Ishikawa (cell line): ENCODE measurements around the gene NCMAP.

Experiments used
- CEBPB ChIP-seq: IDR thresholded peaks from 2 replicates; pipeline ENCODE4 v1.6.1; 2012
- CREB1 ChIP-seq: IDR thresholded peaks from 2 replicates; pipeline ENCODE4 v1.6.1; 2012; ENCODE audit warnings: low read depth
- EGR1 ChIP-seq: IDR thresholded peaks from 2 replicates; pipeline ENCODE4 v1.6.1; 2012
- EP300 ChIP-seq: IDR thresholded peaks from 2 replicates; pipeline ENCODE4 v1.6.1; 2012; ENCODE audit warnings: borderline replicate concordance
- FOXM1 ChIP-seq: IDR thresholded peaks from 2 replicates; pipeline ENCODE4 v1.6.1; 2012; ENCODE audit warnings: low read depth, borderline replicate concordance
- NFIC ChIP-seq: IDR thresholded peaks from 2 replicates; pipeline ENCODE4 v1.6.1; 2012
- RAD21 ChIP-seq: IDR thresholded peaks from 2 replicates; pipeline ENCODE4 v1.6.1; 2012; ENCODE audit warnings: low read depth
- TAF1 ChIP-seq: IDR thresholded peaks from 2 replicates; pipeline ENCODE4 v1.6.1; 2012; ENCODE audit warnings: low read depth, mild to moderate bottlenecking
- TCF12 ChIP-seq: IDR thresholded peaks from 2 replicates; pipeline ENCODE4 v1.6.1; 2012; ENCODE audit warnings: low read depth
- TEAD4 ChIP-seq: IDR thresholded peaks from 2 replicates; pipeline ENCODE4 v1.6.1; 2012
- YY1 ChIP-seq: IDR thresholded peaks from 2 replicates; pipeline ENCODE4 v1.6.1; 2012; ENCODE audit warnings: low read depth
- ZBTB7A ChIP-seq: IDR thresholded peaks from 2 replicates; pipeline ENCODE4 v1.6.1; 2012; ENCODE audit warnings: low read depth
- TF ChIP-seq, protein P1 (sequence below): IDR thresholded peaks from 2 replicates; pipeline ENCODE4 v1.6.1; 2012
- TF ChIP-seq, protein P2 (sequence below): IDR thresholded peaks from 2 replicates; pipeline ENCODE4 v1.6.1; 2012; ENCODE audit warnings: low read depth, mild to moderate bottlenecking
- TF ChIP-seq, protein P3 (sequence below): IDR thresholded peaks from 2 replicates; pipeline ENCODE4 v1.6.1; 2012

The NCMAP gene

GRCh38 chr1:24596401-24596880 is 40.6 kb downstream of the NCMAP start:
- no peak for TF ChIP-seq TEAD4
- TF ChIP-seq TAF1, result no peak
- TF ChIP-seq EP300, result no peak
- no peak for TF ChIP-seq EGR1
- TF ChIP-seq, protein P1, sequence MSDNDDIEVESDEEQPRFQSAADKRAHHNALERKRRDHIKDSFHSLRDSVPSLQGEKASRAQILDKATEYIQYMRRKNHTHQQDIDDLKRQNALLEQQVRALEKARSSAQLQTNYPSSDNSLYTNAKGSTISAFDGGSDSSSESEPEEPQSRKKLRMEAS, result no peak
- TF ChIP-seq, protein P2, sequence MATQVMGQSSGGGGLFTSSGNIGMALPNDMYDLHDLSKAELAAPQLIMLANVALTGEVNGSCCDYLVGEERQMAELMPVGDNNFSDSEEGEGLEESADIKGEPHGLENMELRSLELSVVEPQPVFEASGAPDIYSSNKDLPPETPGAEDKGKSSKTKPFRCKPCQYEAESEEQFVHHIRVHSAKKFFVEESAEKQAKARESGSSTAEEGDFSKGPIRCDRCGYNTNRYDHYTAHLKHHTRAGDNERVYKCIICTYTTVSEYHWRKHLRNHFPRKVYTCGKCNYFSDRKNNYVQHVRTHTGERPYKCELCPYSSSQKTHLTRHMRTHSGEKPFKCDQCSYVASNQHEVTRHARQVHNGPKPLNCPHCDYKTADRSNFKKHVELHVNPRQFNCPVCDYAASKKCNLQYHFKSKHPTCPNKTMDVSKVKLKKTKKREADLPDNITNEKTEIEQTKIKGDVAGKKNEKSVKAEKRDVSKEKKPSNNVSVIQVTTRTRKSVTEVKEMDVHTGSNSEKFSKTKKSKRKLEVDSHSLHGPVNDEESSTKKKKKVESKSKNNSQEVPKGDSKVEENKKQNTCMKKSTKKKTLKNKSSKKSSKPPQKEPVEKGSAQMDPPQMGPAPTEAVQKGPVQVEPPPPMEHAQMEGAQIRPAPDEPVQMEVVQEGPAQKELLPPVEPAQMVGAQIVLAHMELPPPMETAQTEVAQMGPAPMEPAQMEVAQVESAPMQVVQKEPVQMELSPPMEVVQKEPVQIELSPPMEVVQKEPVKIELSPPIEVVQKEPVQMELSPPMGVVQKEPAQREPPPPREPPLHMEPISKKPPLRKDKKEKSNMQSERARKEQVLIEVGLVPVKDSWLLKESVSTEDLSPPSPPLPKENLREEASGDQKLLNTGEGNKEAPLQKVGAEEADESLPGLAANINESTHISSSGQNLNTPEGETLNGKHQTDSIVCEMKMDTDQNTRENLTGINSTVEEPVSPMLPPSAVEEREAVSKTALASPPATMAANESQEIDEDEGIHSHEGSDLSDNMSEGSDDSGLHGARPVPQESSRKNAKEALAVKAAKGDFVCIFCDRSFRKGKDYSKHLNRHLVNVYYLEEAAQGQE, result no peak
- no peak for TF ChIP-seq TCF12
- no peak for TF ChIP-seq YY1
- no peak for TF ChIP-seq ZBTB7A
- no peak for TF ChIP-seq CREB1
- no peak for TF ChIP-seq NFIC
- TF ChIP-seq CEBPB, result no peak
- TF ChIP-seq FOXM1, result no peak
- TF ChIP-seq, protein P3, sequence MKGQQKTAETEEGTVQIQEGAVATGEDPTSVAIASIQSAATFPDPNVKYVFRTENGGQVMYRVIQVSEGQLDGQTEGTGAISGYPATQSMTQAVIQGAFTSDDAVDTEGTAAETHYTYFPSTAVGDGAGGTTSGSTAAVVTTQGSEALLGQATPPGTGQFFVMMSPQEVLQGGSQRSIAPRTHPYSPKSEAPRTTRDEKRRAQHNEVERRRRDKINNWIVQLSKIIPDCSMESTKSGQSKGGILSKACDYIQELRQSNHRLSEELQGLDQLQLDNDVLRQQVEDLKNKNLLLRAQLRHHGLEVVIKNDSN, result no peak
- no peak for TF ChIP-seq RAD21

DNA sequence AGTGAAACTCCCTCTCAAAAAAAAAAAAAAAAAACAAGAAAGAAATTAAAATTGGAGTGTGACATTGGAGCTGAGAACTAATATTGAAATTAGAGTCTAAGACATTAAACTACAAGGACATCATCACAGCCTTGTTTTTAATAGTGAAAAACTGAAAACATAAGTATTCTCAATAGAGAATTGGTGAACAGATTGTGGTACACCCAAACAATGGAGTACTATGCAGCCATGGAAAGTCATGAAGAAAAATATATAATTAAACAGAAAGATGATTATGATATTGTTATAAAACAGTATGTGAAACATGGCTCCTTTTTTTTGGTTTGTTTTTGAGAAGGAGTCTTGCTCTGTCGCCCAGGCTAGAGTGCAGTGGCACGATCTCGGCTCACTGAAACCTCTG is 43.4 kb downstream of the NCMAP start:
- TF ChIP-seq TCF12 (no peak), FOXM1 (no peak), YY1 (no peak), CEBPB (no peak), RAD21 (no peak), NFIC (no peak), EP300 (no peak), CREB1 (no peak), ZBTB7A (no peak), TEAD4 (no peak), EGR1 (no peak), TAF1 (no peak)
- TF ChIP-seq, protein P1, result no peak
- TF ChIP-seq, protein P2, result no peak
- TF ChIP-seq, protein P3, result no peak

GRCh38 chr1:24600551-24600950 is 44.7 kb downstream of the NCMAP start:
- TF ChIP-seq, protein P2, result no peak
- no peak for TF ChIP-seq TCF12
- no peak for TF ChIP-seq EP300
- TF ChIP-seq TEAD4, result no peak
- TF ChIP-seq CEBPB, result no peak
- TF ChIP-seq, protein P3, result no peak
- TF ChIP-seq YY1, result no peak
